Neural progenitor cell (in vitro differentiated cells): ENCODE measurements around the gene TSPEAR. TPM values are rescaled to one million over a fixed set of nuclear protein-coding genes. Genes with fewer than 3 reads are reported as not detected.

Experiments
- DNase-seq: peaks from one replicate; pipeline ENCODE4 v3.0.0-alpha.2; 2016; ENCODE audit warnings: low spot score
- H2AFZ ChIP-seq: fragments of 200-600 bp; sonication (generic); replicated peaks from 2 replicates; pipeline ENCODE4 v1.6.1; 2016; ENCODE audit warnings: antibody characterized with exemption
- H3F3A ChIP-seq: fragments of 200-600 bp; sonication (generic); 2 replicates; pipeline ENCODE4 v1.6.1; 2016; ENCODE audit warnings: antibody characterized with exemption, low read depth
- H3K27ac ChIP-seq: fragments of 200-600 bp; sonication (generic); 2 replicates; pipeline ENCODE4 v1.5.1; 2016; ENCODE audit warnings: mild to moderate bottlenecking
- H3K27me3 ChIP-seq: fragments of 200-600 bp; sonication (generic); 2 replicates; pipeline ENCODE4 v1.6.1; 2016; ENCODE audit warnings: mild to moderate bottlenecking, moderate library complexity
- H3K36me3 ChIP-seq: fragments of 200-600 bp; sonication (generic); 2 replicates; pipeline ENCODE4 v1.5.1; 2016
- H3K4me1 ChIP-seq: fragments of 200-600 bp; sonication (generic); 2 replicates; pipeline ENCODE4 v1.6.1; 2016; ENCODE audit warnings: mixed run types
- H3K4me2 ChIP-seq: fragments of 200-600 bp; sonication (generic); 2 replicates; pipeline ENCODE4 v1.6.1; 2016
- H3K4me3 ChIP-seq: fragments of 200-600 bp; sonication (generic); 2 replicates; pipeline ENCODE4 v1.5.1; 2016
- H3K79me2 ChIP-seq: fragments of 200-600 bp; sonication (generic); 2 replicates; pipeline ENCODE4 v1.6.1; 2016; ENCODE audit warnings: low read depth
- H3K9ac ChIP-seq: fragments of 200-600 bp; sonication (generic); 2 replicates; pipeline ENCODE4 v1.6.1; 2016
- H3K9me3 ChIP-seq: fragments of 200-600 bp; sonication (generic); 2 replicates; pipeline ENCODE4 v1.5.1; 2016; ENCODE audit warnings: low read depth
- H4K20me1 ChIP-seq: fragments of 200-600 bp; sonication (generic); 2 replicates; pipeline ENCODE4 v1.6.1; 2016; ENCODE audit warnings: low read depth
- H3K27ac Mint-ChIP-seq: 3 replicates; pipeline ENCODE4 v1.8.0; 2021; ENCODE audit warnings: mixed read lengths
- H3K27me3 Mint-ChIP-seq: 2 replicates; pipeline ENCODE4 v1.8.0; 2022; ENCODE audit warnings: low read depth, mild to moderate bottlenecking, inconsistent platforms, moderate library complexity, mixed read lengths; ENCODE audit not compliant: insufficient read depth
- H3K36me3 Mint-ChIP-seq: 3 replicates; pipeline ENCODE4 v1.8.0; 2021; ENCODE audit warnings: mixed read lengths
- H3K4me1 Mint-ChIP-seq: 3 replicates; pipeline ENCODE4 v1.8.0; 2021; ENCODE audit warnings: mixed read lengths
- H3K4me3 Mint-ChIP-seq: 3 replicates; pipeline ENCODE4 v1.8.0; 2021; ENCODE audit warnings: mild to moderate bottlenecking, moderate library complexity, mixed read lengths
- H3K9me3 Mint-ChIP-seq: 3 replicates; pipeline ENCODE4 v1.8.0; 2020; ENCODE audit warnings: mixed read lengths
- CTCF ChIP-seq: fragments of 200-600 bp; sonication (generic); IDR thresholded peaks from 2 replicates; pipeline ENCODE4 v1.5.1; 2017; ENCODE audit warnings: antibody characterized with exemption, mild to moderate bottlenecking
- EZH2 ChIP-seq: fragments of 200-600 bp; sonication (generic); IDR thresholded peaks from 2 replicates; pipeline ENCODE4 v1.6.1; 2017; ENCODE audit warnings: antibody characterized with exemption, mild to moderate bottlenecking, moderate library complexity
- EZH2phosphoT487 ChIP-seq: fragments of 200-600 bp; sonication (generic); IDR thresholded peaks from 2 replicates; pipeline ENCODE4 v1.6.1; 2017; ENCODE audit warnings: antibody characterized with exemption
- total RNA-seq: library from RNA; depleted of rRNA; stranded (reverse); fragments of >200 nt; gene quantifications from 2 replicates; pipeline ENCODE4 v1.2.3, GENCODE V29; 2015; ENCODE audit warnings: low replicate concordance

TSPEAR gene
- total RNA-seq, 1 donor from 2014 or later: not detected

- H3K9me3 Mint-ChIP-seq: peaks cover 4% of the 10 kb centered on the region
- H3K27me3 Mint-ChIP-seq: peaks cover 55% of the 10 kb centered on the region
- Histone ChIP-seq H3K27ac (no peak overlapping the region), H3K4me2 (no peak overlapping the region), H2AFZ (no peak overlapping the region), H3K79me2 (no peaks in the 10 kb centered on the region), H3K36me3 (no peaks in the 10 kb centered on the region), H3F3A (no peaks in the 10 kb centered on the region), H3K4me1 (peaks cover 31% of the 10 kb centered on the region), H3K27me3 (peaks cover 39% of the 10 kb centered on the region), H4K20me1 (no peaks in the 10 kb centered on the region), H3K9me3 (no peaks in the 10 kb centered on the region), H3K9ac (no peak overlapping the region), H3K4me3 (no peak overlapping the region)
- H3K4me3 Mint-ChIP-seq: no peak overlapping the region
- no peaks in the 10 kb centered on the region for H3K36me3 Mint-ChIP-seq
- TF ChIP-seq EZH2 (no peak), CTCF (no peak), EZH2phosphoT487 (no peak)
- H3K27ac Mint-ChIP-seq: no peak overlapping the region
- H3K4me1 Mint-ChIP-seq: peaks cover 60% of the 10 kb centered on the region
- no peak for DNase-seq
Observed at GRCh38 chr21:44701023-44701400, 10.4 kb downstream of the TSPEAR start.

DNA sequence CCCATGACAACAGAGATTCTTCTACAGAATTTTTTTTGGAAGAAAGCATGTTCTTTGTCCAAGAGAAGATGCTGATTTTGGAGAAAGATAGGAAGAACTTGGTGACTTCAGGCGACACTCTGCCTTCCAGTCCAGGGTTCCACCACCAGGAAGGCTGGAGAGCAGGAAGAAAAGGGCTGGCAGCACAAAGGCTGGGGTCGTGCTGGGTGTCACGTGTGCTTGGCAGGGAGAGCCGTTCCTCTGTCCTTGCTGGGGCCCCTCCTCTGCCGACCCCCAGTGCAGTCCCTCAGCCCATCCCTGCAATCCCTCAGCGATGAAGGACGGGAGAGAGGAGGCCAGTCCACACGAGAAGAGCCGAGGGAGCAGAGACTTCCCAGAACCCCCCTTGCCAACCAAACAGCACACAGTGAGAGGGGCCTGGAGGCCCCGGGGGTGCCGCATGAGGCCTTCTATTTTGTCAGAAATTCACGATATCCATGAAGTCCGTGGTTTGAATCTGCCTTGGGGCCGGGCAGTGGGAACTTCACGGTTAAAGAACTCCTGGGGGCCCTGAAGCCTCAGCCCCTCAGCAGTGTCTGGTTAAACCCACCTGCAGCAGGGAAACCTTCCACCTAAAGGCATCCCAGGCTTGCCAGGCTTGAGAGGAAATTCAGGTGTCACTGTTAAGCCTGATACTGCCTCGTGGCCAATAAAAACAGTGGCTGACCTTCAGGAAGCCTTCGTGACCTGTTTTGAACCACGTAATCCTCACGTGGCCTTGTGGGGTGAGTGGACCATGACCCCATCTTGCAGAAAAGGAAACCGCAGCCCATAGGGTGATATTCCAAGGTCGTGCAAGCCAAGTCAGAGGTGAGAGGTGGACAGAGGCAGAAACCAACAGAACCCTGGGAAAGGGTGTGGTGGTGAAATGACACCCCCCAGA is 11.0 kb downstream of the TSPEAR start:
- no peak for DNase-seq
- peaks cover 5% of the 10 kb centered on the region for H3K9me3 Mint-ChIP-seq
- Histone ChIP-seq H3K79me2 (no peaks in the 10 kb centered on the region), H3K9me3 (no peaks in the 10 kb centered on the region), H3K9ac (no peak overlapping the region), H3K27ac (no peak overlapping the region), H3K4me2 (no peak overlapping the region), H4K20me1 (no peaks in the 10 kb centered on the region), H2AFZ (peak overlapping the region; percentile 40), H3K27me3 (peaks cover 33% of the 10 kb centered on the region), H3K4me1 (peaks cover 31% of the 10 kb centered on the region), H3K36me3 (no peaks in the 10 kb centered on the region), H3K4me3 (no peak overlapping the region), H3F3A (no peaks in the 10 kb centered on the region)
- H3K4me1 Mint-ChIP-seq: peaks cover 61% of the 10 kb centered on the region
- H3K27ac Mint-ChIP-seq: no peak overlapping the region
- TF ChIP-seq EZH2phosphoT487 (no peak), CTCF (no peak), EZH2 (no peak)
- H3K27me3 Mint-ChIP-seq: peaks cover 49% of the 10 kb centered on the region
- no peaks in the 10 kb centered on the region for H3K36me3 Mint-ChIP-seq
- no peak overlapping the region for H3K4me3 Mint-ChIP-seq

DNA sequence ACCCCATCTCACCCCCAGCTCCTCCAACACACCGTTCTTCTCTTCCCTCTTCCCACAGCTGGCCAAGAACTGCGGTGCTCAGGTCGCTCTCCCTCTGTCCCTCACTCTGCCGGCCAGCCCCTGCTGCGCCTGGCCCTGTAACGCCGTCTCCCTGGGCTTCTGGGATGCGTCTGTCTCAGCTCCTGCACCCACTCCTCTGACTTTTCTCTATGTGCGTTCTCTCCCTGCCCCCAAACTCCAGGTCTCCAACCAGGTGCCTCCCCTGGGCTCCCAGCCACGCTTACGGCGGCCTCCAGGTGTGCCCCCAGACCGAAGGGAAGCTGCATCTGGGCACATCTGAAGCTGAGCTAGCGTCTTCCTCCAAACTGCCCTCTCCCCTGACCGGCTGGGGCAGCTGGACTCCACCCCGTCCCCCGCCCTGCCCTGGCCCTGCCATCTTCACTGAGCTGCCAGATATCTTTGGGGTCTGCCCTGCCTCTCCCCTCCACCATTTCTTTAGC is 11.8 kb downstream of the TSPEAR start:
- Histone ChIP-seq H3K4me3 (no peak overlapping the region), H2AFZ (peak overlapping the region; percentile 40), H3K4me1 (peaks cover 31% of the 10 kb centered on the region), H3K9me3 (no peaks in the 10 kb centered on the region), H3K27me3 (peaks cover 25% of the 10 kb centered on the region), H3K27ac (no peak overlapping the region), H3K9ac (no peak overlapping the region), H3F3A (no peaks in the 10 kb centered on the region), H3K36me3 (no peaks in the 10 kb centered on the region), H3K4me2 (no peak overlapping the region), H4K20me1 (no peaks in the 10 kb centered on the region), H3K79me2 (no peaks in the 10 kb centered on the region)
- peaks cover 46% of the 10 kb centered on the region for H3K27me3 Mint-ChIP-seq
- peaks cover 3% of the 10 kb centered on the region for H3K9me3 Mint-ChIP-seq
- H3K36me3 Mint-ChIP-seq: no peaks in the 10 kb centered on the region
- H3K27ac Mint-ChIP-seq: peak overlapping the region; percentile 71
- peaks cover 56% of the 10 kb centered on the region for H3K4me1 Mint-ChIP-seq
- DNase-seq: no peak
- no peak for TF ChIP-seq CTCF
- TF ChIP-seq EZH2: no peak
- TF ChIP-seq EZH2phosphoT487: no peak
- H3K4me3 Mint-ChIP-seq: no peak overlapping the region
